Smooth muscle cell of the brain vasculature (primary cell): Measurements from ENCODE around the gene SEC14L2.
"Not testable (repeated sequence)": the region's sequence is repeated elsewhere in the genome, so short reads cannot be mapped to it uniquely, and the experiment has no call there.

Experiments used
- DNase-seq: peaks from one replicate; pipeline ENCODE4 v3.0.0-alpha.2; 2012; ENCODE audit warnings: low read depth, low spot score

The SEC14L2 gene

GRCh38 chr22:30455075-30455840, 58.4 kb downstream of the SEC14L2 start:
- DNase-seq, result no peak

- no peak for DNase-seq
Measured at GRCh38 chr22:30457981-30458380, 61.2 kb downstream of the SEC14L2 start.

- DNase-seq, result no peak
Measured at GRCh38 chr22:30459181-30460052, 62.6 kb downstream of the SEC14L2 start.

- no peak for DNase-seq
Measured at GRCh38 chr22:30460147-30460546, 63.3 kb downstream of the SEC14L2 start.

- not testable (repeated sequence) for DNase-seq
Measured at GRCh38 chr22:30460555-30460954, 63.7 kb downstream of the SEC14L2 start.

- DNase-seq, result no peak
Measured at GRCh38 chr22:30469165-30469564, 72.3 kb downstream of the SEC14L2 start.

GRCh38 chr22:30470655-30471054, 73.8 kb downstream of the SEC14L2 start:
- no peak for DNase-seq

GRCh38 chr22:30471616-30472318, 74.9 kb downstream of the SEC14L2 start, which contains the start of gene SEC14L3:
Gene SEC14L3 (minus strand): TSS chr22:30472017. CDS start chr22:30471958, 59 bp downstream.
- DNase-seq, result no peak

GRCh38 chr22:30472994-30473720, 76.3 kb downstream of the SEC14L2 start:
- DNase-seq, result no peak

- DNase-seq, result no peak
Measured at GRCh38 chr22:30474121-30474520, 77.3 kb downstream of the SEC14L2 start.
